ENCODE results near the gene SLC35F3.

Gene SLC35F3

GRCh38 chr1:234091065-234091401, 186.6 kb downstream of the SLC35F3 start:
- TF ChIP-seq USF1 (IDR thresholded peaks at IDR 0.05) = no peak
- no peak for TF ChIP-seq ZBTB7A (IDR thresholded peaks at IDR 0.05; ENCODE audit: low read depth)
- no peak for TF ChIP-seq TCF12 (IDR thresholded peaks at IDR 0.05; ENCODE audit: low read depth)
- TF ChIP-seq REST (IDR thresholded peaks at IDR 0.05; ENCODE audit: low read depth) = no peak
- TF ChIP-seq TAF1 (IDR thresholded peaks at IDR 0.05; ENCODE audit: low read depth) = no peak
- no peak for TF ChIP-seq MAX (IDR thresholded peaks at IDR 0.05)
- no peak for TF ChIP-seq FOXM1 (IDR thresholded peaks at IDR 0.05; ENCODE audit: borderline replicate concordance, low read depth)
- no peak for TF ChIP-seq YY1 (IDR thresholded peaks at IDR 0.05; ENCODE audit: low read depth)
- no peak for TF ChIP-seq CREB1 (IDR thresholded peaks at IDR 0.05; ENCODE audit: low read depth)
- TF ChIP-seq CEBPB (IDR thresholded peaks at IDR 0.05) = no peak
- TF ChIP-seq RAD21 (IDR thresholded peaks at IDR 0.05; ENCODE audit: low read depth) = no peak
- TF ChIP-seq TEAD4 (IDR thresholded peaks at IDR 0.05) = no peak
- no peak for TF ChIP-seq NFIC (IDR thresholded peaks at IDR 0.05)
- no peak for TF ChIP-seq EP300 (IDR thresholded peaks at IDR 0.05; ENCODE audit: borderline replicate concordance)
- TF ChIP-seq EGR1 (IDR thresholded peaks at IDR 0.05) = no peak

- TF ChIP-seq EP300 (IDR thresholded peaks at IDR 0.05; ENCODE audit: borderline replicate concordance) (no peak), TEAD4 (IDR thresholded peaks at IDR 0.05) (no peak), USF1 (IDR thresholded peaks at IDR 0.05) (no peak), CEBPB (IDR thresholded peaks at IDR 0.05) (no peak), YY1 (IDR thresholded peaks at IDR 0.05; ENCODE audit: low read depth) (no peak), TCF12 (IDR thresholded peaks at IDR 0.05; ENCODE audit: low read depth) (no peak), RAD21 (IDR thresholded peaks at IDR 0.05; ENCODE audit: low read depth) (no peak)
Measured at GRCh38 chr1:234091876-234092275, 187.4 kb downstream of the SLC35F3 start.

- TF ChIP-seq EGR1 (IDR thresholded peaks at IDR 0.05) = no peak
Measured at GRCh38 chr1:234093107-234093506, 188.6 kb downstream of the SLC35F3 start.

- no peak for TF ChIP-seq FOXM1 (IDR thresholded peaks at IDR 0.05; ENCODE audit: borderline replicate concordance, low read depth)
- TF ChIP-seq EP300 (IDR thresholded peaks at IDR 0.05; ENCODE audit: borderline replicate concordance) = no peak
- TF ChIP-seq MAX (IDR thresholded peaks at IDR 0.05) = no peak
- no peak for TF ChIP-seq YY1 (IDR thresholded peaks at IDR 0.05; ENCODE audit: low read depth)
- no peak for TF ChIP-seq USF1 (IDR thresholded peaks at IDR 0.05)
- TF ChIP-seq TAF1 (IDR thresholded peaks at IDR 0.05; ENCODE audit: low read depth) = no peak
- no peak for TF ChIP-seq CEBPB (IDR thresholded peaks at IDR 0.05)
- no peak for TF ChIP-seq EGR1 (IDR thresholded peaks at IDR 0.05)
- no peak for TF ChIP-seq REST (IDR thresholded peaks at IDR 0.05; ENCODE audit: low read depth)
- no peak for TF ChIP-seq ZBTB7A (IDR thresholded peaks at IDR 0.05; ENCODE audit: low read depth)
- no peak for TF ChIP-seq TCF12 (IDR thresholded peaks at IDR 0.05; ENCODE audit: low read depth)
- no peak for TF ChIP-seq CREB1 (IDR thresholded peaks at IDR 0.05; ENCODE audit: low read depth)
- no peak for TF ChIP-seq NFIC (IDR thresholded peaks at IDR 0.05)
- TF ChIP-seq TEAD4 (IDR thresholded peaks at IDR 0.05) = no peak
- TF ChIP-seq RAD21 (IDR thresholded peaks at IDR 0.05; ENCODE audit: low read depth) = no peak
Measured at GRCh38 chr1:234093741-234094140, 189.3 kb downstream of the SLC35F3 start.

GRCh38 chr1:234094172-234094571, 189.7 kb downstream of the SLC35F3 start:
- no peak for TF ChIP-seq TEAD4 (IDR thresholded peaks at IDR 0.05)
- TF ChIP-seq TAF1 (IDR thresholded peaks at IDR 0.05; ENCODE audit: low read depth) = no peak
- TF ChIP-seq TCF12 (IDR thresholded peaks at IDR 0.05; ENCODE audit: low read depth) = no peak
- TF ChIP-seq EP300 (IDR thresholded peaks at IDR 0.05; ENCODE audit: borderline replicate concordance) = no peak
- no peak for TF ChIP-seq ZBTB7A (IDR thresholded peaks at IDR 0.05; ENCODE audit: low read depth)
- no peak for TF ChIP-seq USF1 (IDR thresholded peaks at IDR 0.05)
- no peak for TF ChIP-seq RAD21 (IDR thresholded peaks at IDR 0.05; ENCODE audit: low read depth)
- TF ChIP-seq FOXM1 (IDR thresholded peaks at IDR 0.05; ENCODE audit: borderline replicate concordance, low read depth) = no peak
- no peak for TF ChIP-seq MAX (IDR thresholded peaks at IDR 0.05)

Data from Ishikawa (cell line).